Measurements from ENCODE around the gene SHC1. TPM values are rescaled to one million over a fixed set of nuclear protein-coding genes. Genes with fewer than 3 reads are reported as not detected.

The SHC1 gene
- total and polyA plus RNA-seq, 4 experiments from 2014 or later, result 36.4 to 81.7 (median 61.4) TPM

DNA sequence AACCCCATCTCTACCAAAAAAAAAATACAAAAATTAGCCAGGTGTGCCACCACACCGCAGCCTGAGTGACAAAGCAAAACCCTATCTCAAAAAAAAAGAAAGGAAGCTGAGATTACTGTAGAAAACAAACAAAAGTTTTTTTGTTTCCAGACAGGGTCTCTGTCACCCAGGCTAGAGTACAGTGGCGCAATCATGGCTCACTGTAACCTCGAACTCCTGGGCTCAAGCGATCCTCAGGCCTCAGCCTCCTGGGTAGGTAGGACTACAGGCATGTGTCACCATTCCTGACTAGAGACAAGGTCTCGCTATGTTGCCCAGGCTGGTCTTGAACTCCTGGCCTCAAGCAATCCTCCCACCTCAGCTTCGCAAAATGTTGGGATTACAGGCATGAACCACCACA, 6.2 kb downstream of the SHC1 start:
- Mint-ChIP-seq H3K4me3 (no peak overlapping the region), H3K27ac (peak overlapping the region in 5 of 7 donors; percentile 29 to 98 (median 57))
- intact Hi-C loops (cut with micrococcal nuclease), result no loop called here

DNA sequence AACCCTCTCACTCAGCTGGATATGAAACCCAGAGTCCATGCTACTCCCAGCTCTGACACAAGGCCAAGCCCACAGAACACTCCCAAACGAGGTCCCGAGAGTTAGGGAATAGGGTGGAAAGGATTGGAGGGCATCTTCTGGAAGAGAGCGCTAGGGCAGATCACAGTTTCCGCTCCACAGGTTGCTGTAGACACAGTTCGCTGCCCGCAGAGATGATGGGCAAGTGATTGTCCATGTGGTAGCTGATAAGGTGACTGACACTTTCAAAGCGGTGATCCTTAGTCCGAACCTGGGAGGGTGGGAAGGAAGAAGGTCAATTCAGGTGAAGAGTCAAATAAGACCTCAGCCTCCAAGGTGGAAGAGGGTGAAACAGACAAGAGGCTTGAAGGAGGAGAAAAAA, 6.9 kb downstream of the SHC1 start:
- H3K27ac Mint-ChIP-seq, result peak overlapping the region in 6 of 7 donors; percentile 25 to 98 (median 72)
- no peaks in the 10 kb centered on the region for H3K27me3 Mint-ChIP-seq
- no peak overlapping the region for H3K27ac ChIP-seq (ENCODE audit: low read depth, low read length)

More for the DNA sequence above, 6.2 kb downstream of the SHC1 start:
- Mint-ChIP-seq H3K4me1 (peaks cover 18 to 42% (median 27%) of the 10 kb centered on the region in 4 donors), H3K27me3 (no peaks in the 10 kb centered on the region), H3K36me3 (peaks cover 29 to 66% of the 10 kb centered on the region in 2 donors), H3K9me3 (no peaks in the 10 kb centered on the region)
- CTCF ChIA-PET (ENCODE audit: partially characterized antibody), result interaction anchor here (0.9 to 4.8 kb wide), 6 partner anchors 8 to 56 kb away, joined by 3 to 28 read pairs (median 6); partner anchors contain the start of genes CKS1B, FLAD1 and PBXIP1
- no peak for DNase-seq
- Histone ChIP-seq H3K4me1 (ENCODE audit: insufficient read depth, low read length) (peaks cover 31% of the 10 kb centered on the region), H3K27ac (ENCODE audit: low read depth, low read length) (no peak overlapping the region), H3K27me3 (ENCODE audit: insufficient read depth, low read length) (no peaks in the 10 kb centered on the region), H3K9me3 (ENCODE audit: control insufficient read depth in 1 of 2, low read length in 2 of 2) (no peaks in the 10 kb centered on the region), H3K4me3 (ENCODE audit: low read length in 2 of 2) (no peak overlapping the region), H3K36me3 (ENCODE audit: insufficient read depth, low read length) (peaks cover 49% of the 10 kb centered on the region)
- POLR2A ChIA-PET (ENCODE audit: partially characterized antibody), result interaction anchor here (1.7 to 41.7 kb wide), 4 partner anchors 9 to 42 kb away, joined by 7 to 1543 read pairs (median 89); partner anchors contain the start of genes CKS1B, FLAD1, LENEP and PBXIP1

DNA sequence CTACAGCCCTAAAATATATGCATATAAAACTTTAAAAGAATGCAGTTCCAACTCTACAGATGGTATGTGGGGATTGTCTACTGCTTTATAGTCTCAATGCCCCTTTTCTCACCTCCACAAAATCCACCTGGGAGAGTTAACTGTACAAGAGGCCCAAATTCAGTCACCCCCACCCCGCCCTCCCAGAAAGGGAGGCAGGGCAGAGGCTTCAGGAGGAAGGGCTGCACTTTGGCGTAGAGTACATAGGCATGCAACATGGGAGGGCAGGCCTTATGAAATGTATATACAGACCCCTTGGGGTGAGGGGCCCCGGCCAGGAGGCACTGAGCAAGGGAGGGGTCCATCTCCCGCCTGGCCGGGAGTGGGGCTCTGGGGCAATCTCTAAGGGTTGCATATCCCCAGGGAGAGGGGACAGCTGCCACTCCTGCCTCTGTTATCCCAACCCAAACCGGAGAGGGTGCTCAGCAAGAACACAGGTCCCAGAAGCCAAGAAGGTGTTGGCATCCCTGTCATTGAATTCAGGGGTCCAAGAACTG, 7.7 kb downstream of the SHC1 start:
- DNase-seq, result peak in 1 of 5 donors; percentile 8
- no peaks in the 10 kb centered on the region for H3K27me3 ChIP-seq (ENCODE audit: insufficient read depth, low read length)
- H3K4me3 Mint-ChIP-seq, result peak overlapping the region; percentile 58 to 90 (median 84)
- ChIA-PET CTCF (ENCODE audit: partially characterized antibody) (interaction anchor here (0.7 to 4.8 kb wide), 7 partner anchors 9 to 97 kb away, joined by 3 to 41 read pairs (median 19); partner anchors contain the start of genes CKS1B and SHC1), POLR2A (ENCODE audit: partially characterized antibody) (interaction anchor here (1.0 to 41.7 kb wide), 7 partner anchors 9 to 88 kb away, joined by 3 to 1543 read pairs (median 50); partner anchors contain the start of genes ADAM15, CKS1B, FLAD1 and LENEP)
- H3K4me3 ChIP-seq (ENCODE audit: low read length in 2 of 2), result peak overlapping the region in 1 of 2 donors; percentile 65
- peaks cover 32% of the 10 kb centered on the region for H3K4me1 ChIP-seq (ENCODE audit: insufficient read depth, low read length)
- H3K27ac ChIP-seq (ENCODE audit: low read depth, low read length), result peak overlapping the region; percentile 84
- no peaks in the 10 kb centered on the region for H3K9me3 ChIP-seq (ENCODE audit: control insufficient read depth in 1 of 2, low read length in 2 of 2)
- intact Hi-C loops (cut with micrococcal nuclease), result no loop called here
- H3K36me3 ChIP-seq (ENCODE audit: insufficient read depth, low read length), result peaks cover 52% of the 10 kb centered on the region
- peaks cover 21 to 45% (median 31%) of the 10 kb centered on the region in 4 donors for H3K4me1 Mint-ChIP-seq
- peak overlapping the region; percentile 85 to 98 (median 93) for H3K27ac Mint-ChIP-seq
- peaks cover 29 to 57% of the 10 kb centered on the region in 2 donors for H3K36me3 Mint-ChIP-seq
- no peaks in the 10 kb centered on the region for H3K27me3 Mint-ChIP-seq
- H3K9me3 Mint-ChIP-seq, result no peaks in the 10 kb centered on the region

More for the DNA sequence above, 6.9 kb downstream of the SHC1 start:
- Mint-ChIP-seq H3K9me3 (no peaks in the 10 kb centered on the region), H3K36me3 (peaks cover 29 to 60% of the 10 kb centered on the region in 2 donors), H3K4me3 (peak overlapping the region in 3 of 8 donors; percentile 11 to 35 (median 15)), H3K4me1 (peaks cover 18 to 38% (median 26%) of the 10 kb centered on the region in 4 donors)
- intact Hi-C loops (cut with micrococcal nuclease), result no loop called here
- DNase-seq, result no peak
- Histone ChIP-seq H3K4me3 (ENCODE audit: low read length in 2 of 2) (no peak overlapping the region), H3K27me3 (ENCODE audit: insufficient read depth, low read length) (no peaks in the 10 kb centered on the region), H3K9me3 (ENCODE audit: control insufficient read depth in 1 of 2, low read length in 2 of 2) (no peaks in the 10 kb centered on the region), H3K36me3 (ENCODE audit: insufficient read depth, low read length) (peaks cover 50% of the 10 kb centered on the region), H3K4me1 (ENCODE audit: insufficient read depth, low read length) (peaks cover 32% of the 10 kb centered on the region)
- CTCF ChIA-PET (ENCODE audit: partially characterized antibody), result interaction anchor here (1.3 to 4.8 kb wide), 5 partner anchors 8 to 53 kb away, joined by 4 to 28 read pairs (median 7); partner anchors contain the start of genes CKS1B and PBXIP1
- POLR2A ChIA-PET (ENCODE audit: partially characterized antibody), result interaction anchor here (1.7 to 41.7 kb wide), 5 partner anchors 10 to 43 kb away, joined by 7 to 1543 read pairs (median 52); partner anchors contain the start of genes CKS1B, FLAD1, LENEP and PBXIP1

DNA sequence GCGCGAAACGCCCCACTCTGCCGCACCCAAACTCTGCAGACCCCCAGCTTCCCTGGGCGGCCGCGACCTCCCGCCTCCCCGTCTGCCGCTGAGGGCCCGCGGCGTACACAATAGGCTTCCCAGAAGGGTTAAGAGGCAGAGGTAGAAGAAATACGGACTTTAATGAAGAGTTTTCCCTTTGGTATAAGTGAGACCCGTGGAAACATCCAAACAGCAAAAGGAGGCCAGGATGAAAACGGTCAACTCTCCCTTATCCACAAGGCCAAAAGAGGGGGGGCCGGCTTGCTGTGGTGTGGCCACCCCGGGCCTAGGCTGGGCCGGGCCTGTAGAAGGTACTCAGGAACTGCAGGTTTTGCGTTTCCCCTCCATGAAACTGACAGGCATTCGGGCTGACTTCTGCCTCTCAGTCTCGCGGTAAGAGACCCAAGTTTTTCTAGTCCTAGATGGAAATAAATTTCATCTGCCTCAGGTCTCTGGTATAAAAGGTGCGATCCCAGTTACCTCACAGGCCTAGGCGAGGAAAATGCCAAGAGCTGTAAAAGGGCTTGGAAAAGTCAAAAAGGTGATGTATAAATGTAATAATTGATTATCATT, 8.3 kb downstream of the SHC1 start:
- H3K27me3 ChIP-seq (ENCODE audit: insufficient read depth, low read length), result no peaks in the 10 kb centered on the region
- H3K36me3 Mint-ChIP-seq, result peaks cover 28 to 56% of the 10 kb centered on the region in 2 donors
- no peaks in the 10 kb centered on the region for H3K27me3 Mint-ChIP-seq
- H3K27ac Mint-ChIP-seq, result peak overlapping the region; percentile 85 to 98 (median 93)
- peaks cover 38% of the 10 kb centered on the region for H3K4me1 ChIP-seq (ENCODE audit: insufficient read depth, low read length)
- H3K4me3 ChIP-seq (ENCODE audit: low read length in 2 of 2), result peak overlapping the region; percentile 63 to 65
- CTCF ChIA-PET (ENCODE audit: partially characterized antibody), result interaction anchor here (0.7 to 3.9 kb wide), 13 partner anchors 10 to 98 kb away, joined by 3 to 41 read pairs (median 7); partner anchors contain the start of genes CKS1B, FLAD1, PMVK and SHC1
- H3K4me1 Mint-ChIP-seq, result peaks cover 21 to 51% (median 33%) of the 10 kb centered on the region in 4 donors
- H3K9me3 Mint-ChIP-seq, result no peaks in the 10 kb centered on the region
- H3K9me3 ChIP-seq (ENCODE audit: control insufficient read depth in 1 of 2, low read length in 2 of 2), result no peaks in the 10 kb centered on the region
- POLR2A ChIA-PET (ENCODE audit: partially characterized antibody), result interaction anchor here (0.8 to 41.7 kb wide), 9 partner anchors 11 to 123 kb away, joined by 3 to 1543 read pairs (median 22); partner anchors contain the start of genes ADAM15, CKS1B, FLAD1 and LENEP
- H3K4me3 Mint-ChIP-seq, result peak overlapping the region; percentile 81 to 90 (median 84)
- H3K27ac ChIP-seq (ENCODE audit: low read depth, low read length), result peak overlapping the region; percentile 84
- peak in 3 of 5 donors; percentile 41 to 51 (median 49) for DNase-seq
- peaks cover 46% of the 10 kb centered on the region for H3K36me3 ChIP-seq (ENCODE audit: insufficient read depth, low read length)
- intact Hi-C loops (cut with micrococcal nuclease), result no loop called here

DNA sequence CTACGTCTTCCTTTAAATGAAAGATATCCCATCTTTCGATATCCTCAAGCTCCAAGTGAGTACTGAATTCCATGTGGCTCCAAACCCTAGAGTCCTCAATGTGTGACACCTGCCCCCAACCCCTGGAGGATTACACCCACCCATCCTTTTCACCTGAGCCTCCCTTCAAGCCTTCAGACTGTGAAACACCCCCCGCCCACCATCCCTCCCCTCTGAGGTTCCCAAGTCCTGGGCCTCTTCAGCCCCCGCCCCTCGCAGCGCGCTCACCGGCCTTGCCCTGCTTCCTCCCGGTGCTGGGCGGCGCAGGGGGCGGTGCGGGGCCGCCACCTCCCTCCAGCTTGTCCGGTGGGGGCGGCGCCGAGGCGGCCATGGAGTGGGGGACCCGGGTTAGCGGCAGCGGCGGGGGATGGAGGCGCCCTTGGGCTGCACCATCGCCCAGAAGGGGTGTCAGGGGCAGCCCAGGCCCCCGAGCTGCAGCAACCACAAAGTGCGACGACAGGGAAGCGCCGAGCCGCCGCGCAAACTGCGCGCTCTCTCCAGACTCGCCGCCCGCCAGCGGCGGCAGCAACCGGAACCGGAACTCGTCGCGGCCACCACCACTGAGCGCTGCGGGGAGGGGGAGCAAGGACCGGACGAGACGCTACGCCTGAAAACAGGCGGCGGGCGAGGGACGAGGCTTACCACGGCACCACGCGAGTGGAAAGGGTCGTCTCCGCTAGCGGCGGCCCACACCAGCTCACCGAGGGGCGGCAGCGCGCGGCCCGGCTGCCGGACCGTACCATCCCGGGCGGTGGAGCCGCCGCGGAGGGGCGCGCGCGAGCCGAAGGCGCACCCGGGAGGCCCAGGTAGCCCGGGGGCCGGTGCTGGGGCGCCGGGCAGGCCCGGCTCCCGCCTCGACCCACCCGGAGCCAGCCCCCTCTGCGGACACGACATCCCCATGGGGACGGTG, 9.1 kb downstream of the SHC1 start, which contains the start of gene PYGO2:
TSS of gene PYGO2 (minus strand) at position 576 of the 949 bp plus-strand sequence. CDS start at position 370, 206 bp downstream.
- H3K27me3 Mint-ChIP-seq, result no peaks in the 10 kb centered on the region
- H3K4me1 ChIP-seq (ENCODE audit: insufficient read depth, low read length), result peaks cover 45% of the 10 kb centered on the region
- no peaks in the 10 kb centered on the region for H3K9me3 Mint-ChIP-seq
- H3K36me3 ChIP-seq (ENCODE audit: insufficient read depth, low read length), result peaks cover 38% of the 10 kb centered on the region
- H3K4me1 Mint-ChIP-seq, result peaks cover 21 to 59% (median 39%) of the 10 kb centered on the region in 4 donors
- H3K4me3 ChIP-seq (ENCODE audit: low read length in 2 of 2), result peak within 1 kb of the TSS; percentile 63 to 65
- H3K36me3 Mint-ChIP-seq, result peaks cover 22 to 48% of the 10 kb centered on the region in 2 donors
- H3K4me3 Mint-ChIP-seq, result peak within 1 kb of the TSS; percentile 94 to 98 (median 97)
- peak within 1 kb of the TSS; percentile 97 to 99 (median 98) for H3K27ac Mint-ChIP-seq
- peak within 1 kb of the TSS; percentile 84 for H3K27ac ChIP-seq (ENCODE audit: low read depth, low read length)
- no peaks in the 10 kb centered on the region for H3K9me3 ChIP-seq (ENCODE audit: control insufficient read depth in 1 of 2, low read length in 2 of 2)
- intact Hi-C loops (cut with micrococcal nuclease), result loop anchor here (1.0 to 2.0 kb wide), 6 partner anchors 13 to 99 kb away; partner anchors contain the start of genes CKS1B and FLAD1
- ChIA-PET POLR2A (ENCODE audit: partially characterized antibody) (interaction anchor here (0.6 to 41.7 kb wide), 14 partner anchors 10 to 123 kb away, joined by 3 to 1543 read pairs (median 3); partner anchors contain the start of genes ADAM15, CKS1B, FLAD1 and LENEP), CTCF (ENCODE audit: partially characterized antibody) (interaction anchor here (0.9 to 3.9 kb wide), 14 partner anchors 9 to 98 kb away, joined by 3 to 41 read pairs (median 6); partner anchors contain the start of genes ADAM15, CKS1B, FLAD1 and LENEP)
- peak; percentile 81 to 88 (median 82) for DNase-seq
- no peaks in the 10 kb centered on the region for H3K27me3 ChIP-seq (ENCODE audit: insufficient read depth, low read length)
